ENCODE results near the gene DPP9.
A peak's percentile ranks its signal among the peaks of the same experiment; 100 is the strongest.

The DPP9 gene

DNA sequence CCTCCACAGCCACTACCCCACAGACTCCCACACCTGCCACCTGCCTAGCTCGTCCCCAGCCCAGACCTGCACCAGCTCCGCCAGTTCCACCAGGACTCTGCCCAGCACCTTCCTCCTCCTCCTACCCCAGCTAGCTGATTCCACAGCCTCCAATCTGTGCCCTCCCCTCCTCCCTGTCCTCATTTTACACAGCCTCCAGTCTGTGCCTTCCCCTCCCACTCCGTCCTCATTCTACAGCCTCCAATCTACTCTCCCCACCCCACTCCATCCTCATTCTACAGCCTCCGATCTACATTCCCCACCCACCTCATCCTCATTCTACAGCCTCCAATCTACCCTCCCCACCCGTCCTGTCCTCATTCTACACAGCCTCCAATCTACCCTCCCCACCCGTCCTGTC is 60.8 kb downstream of the DPP9 start:
- TF ChIP-seq, protein P1, sequence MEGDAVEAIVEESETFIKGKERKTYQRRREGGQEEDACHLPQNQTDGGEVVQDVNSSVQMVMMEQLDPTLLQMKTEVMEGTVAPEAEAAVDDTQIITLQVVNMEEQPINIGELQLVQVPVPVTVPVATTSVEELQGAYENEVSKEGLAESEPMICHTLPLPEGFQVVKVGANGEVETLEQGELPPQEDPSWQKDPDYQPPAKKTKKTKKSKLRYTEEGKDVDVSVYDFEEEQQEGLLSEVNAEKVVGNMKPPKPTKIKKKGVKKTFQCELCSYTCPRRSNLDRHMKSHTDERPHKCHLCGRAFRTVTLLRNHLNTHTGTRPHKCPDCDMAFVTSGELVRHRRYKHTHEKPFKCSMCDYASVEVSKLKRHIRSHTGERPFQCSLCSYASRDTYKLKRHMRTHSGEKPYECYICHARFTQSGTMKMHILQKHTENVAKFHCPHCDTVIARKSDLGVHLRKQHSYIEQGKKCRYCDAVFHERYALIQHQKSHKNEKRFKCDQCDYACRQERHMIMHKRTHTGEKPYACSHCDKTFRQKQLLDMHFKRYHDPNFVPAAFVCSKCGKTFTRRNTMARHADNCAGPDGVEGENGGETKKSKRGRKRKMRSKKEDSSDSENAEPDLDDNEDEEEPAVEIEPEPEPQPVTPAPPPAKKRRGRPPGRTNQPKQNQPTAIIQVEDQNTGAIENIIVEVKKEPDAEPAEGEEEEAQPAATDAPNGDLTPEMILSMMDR (IDR thresholded peaks at IDR 0.05), result no peak

DNA sequence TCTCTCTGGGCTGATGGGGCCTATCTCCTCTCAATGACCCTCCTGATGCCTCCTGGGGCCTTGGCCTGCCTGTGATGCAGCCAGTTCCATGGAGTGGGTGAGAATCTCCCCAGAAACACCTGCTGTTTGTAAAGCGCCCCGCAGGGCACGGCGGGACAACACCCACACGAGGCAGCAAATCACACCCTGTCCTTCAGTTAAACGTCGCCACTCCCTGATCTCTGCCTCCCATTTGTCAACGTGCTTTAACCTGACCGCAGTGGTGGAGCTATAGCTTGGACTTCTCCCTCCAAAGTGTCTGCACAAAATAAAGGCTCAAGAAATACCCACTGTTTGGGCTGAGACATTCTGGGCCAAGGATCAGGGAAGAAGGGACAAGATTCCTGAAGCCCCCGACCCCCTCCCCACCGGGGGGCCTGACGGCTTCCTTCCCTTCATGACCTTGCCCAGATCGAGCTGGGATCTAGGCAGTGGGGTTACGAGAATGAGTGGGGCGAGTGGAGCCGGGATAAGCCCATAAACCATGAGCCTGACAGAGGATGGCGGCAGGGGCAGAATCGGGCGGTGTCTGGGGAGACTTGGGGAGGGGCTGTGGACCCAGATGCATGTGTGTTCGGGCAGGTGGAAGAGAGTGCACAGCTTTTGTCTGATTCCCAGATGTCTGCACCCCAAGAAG is 61.5 kb downstream of the DPP9 start:
- TF ChIP-seq, protein P1 (IDR thresholded peaks at IDR 0.05), result no peak

DNA sequence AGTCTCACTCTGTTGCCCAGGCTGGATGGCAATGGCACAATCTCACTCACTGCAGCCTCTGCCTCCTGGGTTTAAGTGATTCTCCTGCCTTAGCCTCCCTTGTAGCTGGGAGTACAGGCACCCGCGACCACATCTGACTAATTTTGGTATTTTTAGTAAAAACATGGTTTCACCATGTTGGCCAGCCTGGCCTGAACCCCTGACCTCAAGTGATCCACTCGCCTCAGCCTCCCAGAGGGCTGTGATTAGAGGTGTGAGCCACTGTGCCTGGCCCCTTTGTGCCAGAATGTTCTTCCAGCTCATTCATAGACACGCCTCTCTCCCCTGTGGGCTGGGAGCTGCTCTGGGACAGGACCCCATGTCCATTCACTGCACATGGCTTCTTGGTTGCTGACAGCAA is 62.6 kb downstream of the DPP9 start:
- TF ChIP-seq, protein P1 (IDR thresholded peaks at IDR 0.05), result no peak

DNA sequence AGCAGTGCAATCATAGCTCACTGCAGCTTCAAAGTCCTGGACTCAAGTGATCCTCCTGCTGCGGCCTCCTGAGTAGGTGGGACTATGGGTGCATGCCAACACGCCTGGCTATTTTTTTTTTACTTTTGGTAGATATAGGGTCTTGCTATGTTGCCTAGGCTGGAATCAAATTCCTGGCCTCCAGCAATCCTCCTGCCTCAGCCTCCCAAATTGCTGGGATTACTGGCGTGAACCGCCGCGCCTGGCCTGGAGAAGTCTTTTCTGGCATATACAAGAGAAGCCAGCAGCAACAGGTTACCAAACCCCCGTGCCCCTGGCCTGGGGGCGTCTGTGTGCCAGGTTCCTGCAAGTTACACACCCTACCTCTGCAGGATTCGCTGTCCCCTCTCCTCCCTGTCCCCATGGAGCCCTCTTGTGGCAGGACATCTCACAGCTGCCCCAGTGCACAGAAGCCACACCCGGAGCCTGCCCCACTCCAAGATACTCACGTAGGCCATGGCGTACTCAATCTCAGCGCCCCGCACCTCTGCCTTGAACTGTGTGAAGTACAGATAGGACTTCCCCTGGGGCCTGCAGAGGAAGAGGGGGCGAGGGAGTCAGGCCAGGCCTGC is 63.4 kb downstream of the DPP9 start:
- TF ChIP-seq, protein P1 (IDR thresholded peaks at IDR 0.05), result peak; percentile 25; the same call in 1 of the 2 replicates

DNA sequence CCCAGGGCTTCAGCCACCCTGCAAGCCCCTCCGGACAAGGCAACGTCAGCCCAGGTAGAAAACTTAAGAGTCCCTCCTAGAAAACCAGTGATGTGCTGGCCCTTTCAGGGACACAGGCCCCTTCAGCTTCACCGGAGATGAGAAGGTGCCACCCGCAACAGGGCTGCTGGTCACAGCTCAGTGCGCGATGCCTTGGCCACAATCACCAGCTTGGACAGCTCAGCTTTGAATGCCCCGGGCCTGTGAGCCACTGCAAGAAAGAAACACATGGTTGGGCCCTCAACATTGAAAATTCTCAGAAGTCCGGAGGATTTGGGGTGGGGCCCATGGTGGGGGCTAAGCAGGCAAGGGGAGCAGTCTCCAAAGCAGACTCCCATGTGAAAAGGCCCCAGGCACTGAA is 65.8 kb downstream of the DPP9 start:
- TF ChIP-seq, protein P1 (IDR thresholded peaks at IDR 0.05), result no peak

DNA sequence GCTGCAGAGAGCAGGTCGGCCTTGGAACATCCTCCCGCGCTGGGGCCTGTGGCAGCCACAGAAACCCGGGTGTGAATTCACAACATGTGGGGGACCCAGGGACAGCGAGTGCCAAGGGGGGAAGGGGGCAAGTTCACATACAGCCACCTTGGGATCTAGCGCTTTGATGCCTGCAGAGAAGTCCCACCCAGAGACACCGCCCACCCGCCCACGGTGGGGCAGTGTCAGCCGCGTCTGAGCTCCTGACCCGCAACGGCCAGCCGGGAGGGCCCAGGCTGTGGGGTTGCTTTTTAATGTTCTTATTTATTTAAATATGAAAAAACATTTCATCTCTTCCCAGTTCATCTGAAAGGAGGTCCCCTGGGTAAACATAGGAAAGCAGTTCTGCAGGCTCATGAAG is 66.4 kb downstream of the DPP9 start:
- TF ChIP-seq, protein P1 (IDR thresholded peaks at IDR 0.05), result no peak

DNA sequence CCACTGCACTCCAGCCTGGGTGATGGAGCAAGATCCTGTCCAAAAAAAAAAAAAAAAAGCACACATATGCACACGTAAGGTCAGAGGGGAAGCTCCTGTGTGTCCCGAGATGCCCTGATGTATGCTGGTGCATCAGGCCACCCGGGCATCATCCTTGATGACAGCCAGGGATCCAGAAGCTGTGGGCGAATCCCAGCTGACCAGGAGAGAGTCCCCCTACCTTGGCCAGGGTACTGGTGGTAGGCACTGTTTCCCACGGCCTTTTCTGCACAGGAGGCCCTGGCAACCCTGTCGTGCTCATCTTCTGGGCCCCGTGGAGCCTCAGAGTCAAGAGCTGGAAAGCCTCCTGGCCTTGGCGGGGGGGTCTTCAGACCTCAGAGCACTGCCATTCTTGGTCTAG is 67.5 kb downstream of the DPP9 start:
- TF ChIP-seq, protein P1 (IDR thresholded peaks at IDR 0.05), result no peak

All from LNCAP (cell line).